Measurements from ENCODE around the gene PRKCB.

GRCh38 chr16:23823475-23824384, 12.1 kb upstream of the PRKCB start:
- TF ChIP-seq, protein P1, sequence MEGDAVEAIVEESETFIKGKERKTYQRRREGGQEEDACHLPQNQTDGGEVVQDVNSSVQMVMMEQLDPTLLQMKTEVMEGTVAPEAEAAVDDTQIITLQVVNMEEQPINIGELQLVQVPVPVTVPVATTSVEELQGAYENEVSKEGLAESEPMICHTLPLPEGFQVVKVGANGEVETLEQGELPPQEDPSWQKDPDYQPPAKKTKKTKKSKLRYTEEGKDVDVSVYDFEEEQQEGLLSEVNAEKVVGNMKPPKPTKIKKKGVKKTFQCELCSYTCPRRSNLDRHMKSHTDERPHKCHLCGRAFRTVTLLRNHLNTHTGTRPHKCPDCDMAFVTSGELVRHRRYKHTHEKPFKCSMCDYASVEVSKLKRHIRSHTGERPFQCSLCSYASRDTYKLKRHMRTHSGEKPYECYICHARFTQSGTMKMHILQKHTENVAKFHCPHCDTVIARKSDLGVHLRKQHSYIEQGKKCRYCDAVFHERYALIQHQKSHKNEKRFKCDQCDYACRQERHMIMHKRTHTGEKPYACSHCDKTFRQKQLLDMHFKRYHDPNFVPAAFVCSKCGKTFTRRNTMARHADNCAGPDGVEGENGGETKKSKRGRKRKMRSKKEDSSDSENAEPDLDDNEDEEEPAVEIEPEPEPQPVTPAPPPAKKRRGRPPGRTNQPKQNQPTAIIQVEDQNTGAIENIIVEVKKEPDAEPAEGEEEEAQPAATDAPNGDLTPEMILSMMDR (IDR thresholded peaks at IDR 0.05; ENCODE audit: control extremely low read depth in 1 of 3, insufficient read depth in 1 of 3, low read depth in 1 of 3, low read length in 3 of 3) = no peak
- TF ChIP-seq POLR2A (IDR thresholded peaks at IDR 0.05; ENCODE audit: control extremely low read depth in 1 of 2, low read depth in 2 of 2, low read length in 2 of 2) = no peak
- TF ChIP-seq BCL11A (IDR thresholded peaks at IDR 0.05; ENCODE audit: low read depth in 2 of 2, low read length in 2 of 2) = no peak
- TF ChIP-seq EP300 (IDR thresholded peaks at IDR 0.05; ENCODE audit: borderline replicate concordance in 1 of 2, low read depth in 2 of 2, low read length in 2 of 2) = no peak
- TF ChIP-seq POLR2AphosphoS5 (IDR thresholded peaks at IDR 0.05; ENCODE audit: low read depth, low read length) = no peak
- no peak for TF ChIP-seq RAD21 (IDR thresholded peaks at IDR 0.05 in 1 of 2, conservative IDR thresholded peaks at IDR 0.05 in 1 of 2; ENCODE audit: low read depth in 2 of 2, low read length in 2 of 2)
- TF ChIP-seq HDAC2 (IDR thresholded peaks at IDR 0.05; ENCODE audit: borderline replicate concordance in 1 of 2, low read depth in 2 of 2, low read length in 2 of 2) = no peak
